Mucosa of stomach (tissue), 1 donor: ENCODE results near the gene AQP1.

Source experiments
- H3K27me3 ChIP-seq: one replicate; pipeline ENCODE4 v1.7.0; 2013; ENCODE audit warnings: mild to moderate bottlenecking, low read length; ENCODE audit not compliant: control insufficient read depth, insufficient read depth
- H3K36me3 ChIP-seq: one replicate; pipeline ENCODE4 v1.7.0; 2013; ENCODE audit warnings: low read length; ENCODE audit not compliant: control insufficient read depth, insufficient read depth
- H3K4me1 ChIP-seq: one replicate; pipeline ENCODE4 v1.7.0; 2013; ENCODE audit warnings: mild to moderate bottlenecking, low read length; ENCODE audit not compliant: control insufficient read depth, insufficient read depth
- H3K4me3 ChIP-seq: one replicate; pipeline ENCODE4 v1.7.0; 2013; ENCODE audit warnings: low read length
- H3K9ac ChIP-seq: one replicate; pipeline ENCODE4 v1.7.0; 2013; ENCODE audit warnings: mild to moderate bottlenecking, low read length, moderate library complexity
- H3K9me3 ChIP-seq: one replicate; pipeline ENCODE4 v1.7.0; 2013; ENCODE audit warnings: mild to moderate bottlenecking, low read length, moderate library complexity; ENCODE audit not compliant: control insufficient read depth
- donor health status: Pancreatic carcinoma.

Gene AQP1

GRCh38 chr7:30965883-30966282 is 54.2 kb downstream of the AQP1 start:
- Histone ChIP-seq H3K9me3 (no peaks in the 10 kb centered on the region), H3K9ac (no peak overlapping the region), H3K4me1 (no peaks in the 10 kb centered on the region), H3K4me3 (no peak overlapping the region), H3K36me3 (no peaks in the 10 kb centered on the region), H3K27me3 (no peaks in the 10 kb centered on the region)

- H3K4me3 ChIP-seq: no peak overlapping the region
- H3K9me3 ChIP-seq: no peaks in the 10 kb centered on the region
- H3K9ac ChIP-seq: no peak overlapping the region
- no peaks in the 10 kb centered on the region for H3K27me3 ChIP-seq
- H3K36me3 ChIP-seq: no peaks in the 10 kb centered on the region
- H3K4me1 ChIP-seq: no peaks in the 10 kb centered on the region
Measured at GRCh38 chr7:30968294-30968693, 56.6 kb downstream of the AQP1 start.

GRCh38 chr7:30968747-30969603 is 57.3 kb downstream of the AQP1 start:
- no peaks in the 10 kb centered on the region for H3K36me3 ChIP-seq
- no peak overlapping the region for H3K9ac ChIP-seq
- H3K4me1 ChIP-seq: no peaks in the 10 kb centered on the region
- H3K27me3 ChIP-seq: no peaks in the 10 kb centered on the region
- H3K9me3 ChIP-seq: no peaks in the 10 kb centered on the region
- H3K4me3 ChIP-seq: no peak overlapping the region

DNA sequence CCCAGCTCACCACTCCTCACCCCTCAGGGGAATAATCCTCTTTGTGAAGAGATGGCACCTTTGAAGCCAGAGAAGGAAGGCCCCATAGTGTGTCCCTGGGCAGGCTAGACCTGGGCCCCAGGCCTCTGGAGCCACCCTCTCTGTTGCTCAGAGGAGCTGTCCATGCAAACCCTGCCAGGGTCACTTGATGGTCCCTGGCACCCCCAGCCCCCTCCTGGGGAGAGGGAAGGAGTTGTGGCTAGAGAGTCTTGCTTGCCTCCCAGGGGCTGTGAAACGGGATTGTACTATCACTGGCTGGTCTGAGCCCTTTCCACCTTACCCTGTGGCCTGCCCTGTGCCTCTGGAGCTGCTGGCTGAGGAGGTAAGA is 57.9 kb downstream of the AQP1 start:
- Histone ChIP-seq H3K9me3 (no peaks in the 10 kb centered on the region), H3K9ac (no peak overlapping the region), H3K36me3 (no peaks in the 10 kb centered on the region), H3K4me1 (no peaks in the 10 kb centered on the region), H3K4me3 (no peak overlapping the region), H3K27me3 (no peaks in the 10 kb centered on the region)

DNA sequence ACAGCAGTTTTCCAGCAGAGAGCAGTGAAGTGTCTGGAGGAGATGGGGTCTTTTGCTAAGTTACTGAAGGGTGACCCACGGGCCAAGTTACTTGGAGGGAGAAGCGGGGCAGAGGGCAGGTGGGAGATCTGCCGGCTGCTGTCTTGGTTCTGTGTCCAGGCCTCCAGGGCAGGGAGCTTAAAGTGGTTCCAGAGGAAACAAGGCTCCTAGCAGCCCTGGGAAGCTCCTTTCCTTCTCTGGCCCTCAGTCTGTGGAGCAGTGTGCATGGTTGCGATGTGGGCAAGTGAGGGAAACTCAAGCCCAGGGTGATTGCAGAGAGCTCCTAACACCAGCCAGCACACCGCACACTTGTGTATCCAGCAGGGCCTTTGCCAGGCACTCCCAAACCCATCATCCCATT is 58.4 kb downstream of the AQP1 start:
- H3K36me3 ChIP-seq: no peaks in the 10 kb centered on the region
- no peaks in the 10 kb centered on the region for H3K4me1 ChIP-seq
- no peaks in the 10 kb centered on the region for H3K9me3 ChIP-seq
- no peaks in the 10 kb centered on the region for H3K27me3 ChIP-seq
- H3K9ac ChIP-seq: no peak overlapping the region
- no peak overlapping the region for H3K4me3 ChIP-seq

DNA sequence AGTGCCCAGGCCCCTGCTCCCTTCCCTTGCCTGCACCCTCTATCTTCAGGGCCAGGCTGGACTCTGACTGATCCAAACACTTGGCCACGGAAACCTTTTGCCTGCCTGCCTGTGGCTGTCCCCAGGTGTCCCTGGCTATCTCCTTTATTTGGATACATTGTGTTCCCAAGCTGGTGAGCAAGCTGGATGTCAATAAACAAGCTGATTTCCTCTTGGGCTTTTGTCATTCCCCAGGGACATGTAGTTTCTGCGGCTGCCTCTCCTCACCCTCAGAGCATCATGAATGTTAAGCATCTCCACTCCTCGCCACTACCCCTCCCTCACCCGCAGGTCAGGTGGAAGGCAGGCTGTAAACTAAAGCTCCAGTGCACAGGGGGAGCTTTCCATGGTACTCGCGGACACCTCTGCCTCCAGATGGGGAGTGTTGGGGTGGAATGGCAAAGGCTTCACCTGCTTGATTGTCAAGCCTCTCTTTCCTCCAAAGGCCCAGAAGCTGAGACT is 59.0 kb downstream of the AQP1 start:
- Histone ChIP-seq H3K4me3 (no peak overlapping the region), H3K4me1 (no peaks in the 10 kb centered on the region)

DNA sequence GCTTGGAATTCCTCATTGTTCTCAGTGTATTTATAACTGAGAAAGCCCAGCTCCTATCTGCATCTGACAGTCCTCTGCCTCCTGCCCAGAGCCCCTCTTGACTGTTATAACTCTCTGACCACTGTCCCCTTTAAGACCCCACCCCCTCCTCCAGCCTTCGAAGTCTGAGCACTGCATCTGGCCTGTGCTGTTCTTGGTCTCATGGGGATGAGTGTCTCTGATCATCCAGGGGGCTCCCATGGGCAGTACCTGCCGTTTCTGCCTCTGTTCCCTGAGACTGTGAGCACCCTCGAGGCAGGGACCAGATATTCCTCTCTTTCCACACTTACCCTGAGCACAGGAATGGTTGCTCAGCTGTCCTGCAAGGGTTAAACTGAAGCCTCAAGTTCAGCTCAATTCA is 59.8 kb downstream of the AQP1 start:
- H3K4me1 ChIP-seq: no peaks in the 10 kb centered on the region
- H3K36me3 ChIP-seq: no peaks in the 10 kb centered on the region
- no peaks in the 10 kb centered on the region for H3K9me3 ChIP-seq
- no peaks in the 10 kb centered on the region for H3K27me3 ChIP-seq
- no peak overlapping the region for H3K4me3 ChIP-seq
- no peak overlapping the region for H3K9ac ChIP-seq

More for the DNA sequence above, 59.0 kb downstream of the AQP1 start:
- no peaks in the 10 kb centered on the region for H3K36me3 ChIP-seq
- H3K27me3 ChIP-seq: no peaks in the 10 kb centered on the region
- H3K9me3 ChIP-seq: no peaks in the 10 kb centered on the region
- H3K9ac ChIP-seq: no peak overlapping the region

DNA sequence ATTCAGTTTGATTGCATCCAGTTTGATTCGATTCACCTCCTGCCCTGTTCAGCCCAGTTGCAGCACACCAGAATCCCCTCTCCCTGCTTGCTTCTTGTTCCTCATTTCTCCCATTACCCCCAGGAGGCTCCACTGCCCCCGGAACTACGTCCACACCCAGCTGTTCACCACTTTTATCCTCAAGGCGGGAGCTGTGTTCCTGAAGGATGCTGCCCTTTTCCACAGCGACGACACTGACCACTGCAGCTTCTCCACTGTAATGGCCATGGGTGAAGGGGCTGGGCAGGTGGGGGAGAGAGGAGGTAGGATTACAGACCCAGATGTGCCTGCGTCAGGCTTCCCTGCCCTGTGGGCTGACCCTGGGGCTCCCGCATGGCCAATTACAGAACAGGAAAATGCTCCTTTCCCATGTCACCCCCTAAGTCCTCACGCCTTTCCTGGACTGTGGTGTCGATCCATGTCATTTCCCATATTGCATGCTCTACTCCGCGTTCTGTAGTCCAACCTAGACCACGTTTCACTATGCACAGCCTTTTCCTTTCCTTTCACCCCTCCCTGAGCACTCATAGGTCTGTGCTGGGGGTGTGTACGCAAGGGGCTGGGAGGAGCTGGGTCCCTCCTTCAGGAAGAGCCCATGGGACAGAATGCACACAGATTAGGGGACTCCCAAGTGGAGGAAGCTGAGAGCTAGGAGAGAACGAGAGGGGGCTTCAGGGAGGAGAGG is 60.3 kb downstream of the AQP1 start:
- no peak overlapping the region for H3K4me3 ChIP-seq
- H3K9me3 ChIP-seq: no peaks in the 10 kb centered on the region
- H3K36me3 ChIP-seq: no peaks in the 10 kb centered on the region
- H3K27me3 ChIP-seq: no peaks in the 10 kb centered on the region
- H3K4me1 ChIP-seq: no peaks in the 10 kb centered on the region
- no peak overlapping the region for H3K9ac ChIP-seq

DNA sequence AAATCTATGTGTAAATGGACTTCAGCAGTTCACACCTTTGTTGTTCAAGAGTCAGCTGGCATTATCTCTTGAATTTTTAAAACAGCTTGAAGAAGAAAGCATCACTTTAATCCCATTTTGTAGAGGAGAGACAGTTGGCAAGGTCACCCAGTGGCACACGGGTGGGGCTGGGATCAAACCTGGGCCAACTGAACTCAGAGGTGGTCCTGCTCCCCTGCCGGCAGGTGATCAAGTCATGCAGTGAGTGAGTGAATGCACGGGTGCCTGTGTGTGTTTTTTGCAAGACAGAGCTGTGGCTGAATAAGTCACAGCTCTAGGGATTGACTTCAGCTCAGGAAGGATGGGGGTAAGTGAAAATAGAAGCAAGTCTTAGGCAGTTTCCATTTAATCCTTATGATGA is 61.6 kb downstream of the AQP1 start:
- Histone ChIP-seq H3K4me3 (no peak overlapping the region), H3K9me3 (no peaks in the 10 kb centered on the region), H3K4me1 (no peaks in the 10 kb centered on the region), H3K36me3 (no peaks in the 10 kb centered on the region), H3K9ac (no peak overlapping the region), H3K27me3 (no peaks in the 10 kb centered on the region)

GRCh38 chr7:30973791-30974604 is 62.3 kb downstream of the AQP1 start:
- no peaks in the 10 kb centered on the region for H3K27me3 ChIP-seq
- H3K9ac ChIP-seq: no peak overlapping the region
- no peak overlapping the region for H3K4me3 ChIP-seq
- no peaks in the 10 kb centered on the region for H3K36me3 ChIP-seq
- no peaks in the 10 kb centered on the region for H3K4me1 ChIP-seq
- H3K9me3 ChIP-seq: no peaks in the 10 kb centered on the region

DNA sequence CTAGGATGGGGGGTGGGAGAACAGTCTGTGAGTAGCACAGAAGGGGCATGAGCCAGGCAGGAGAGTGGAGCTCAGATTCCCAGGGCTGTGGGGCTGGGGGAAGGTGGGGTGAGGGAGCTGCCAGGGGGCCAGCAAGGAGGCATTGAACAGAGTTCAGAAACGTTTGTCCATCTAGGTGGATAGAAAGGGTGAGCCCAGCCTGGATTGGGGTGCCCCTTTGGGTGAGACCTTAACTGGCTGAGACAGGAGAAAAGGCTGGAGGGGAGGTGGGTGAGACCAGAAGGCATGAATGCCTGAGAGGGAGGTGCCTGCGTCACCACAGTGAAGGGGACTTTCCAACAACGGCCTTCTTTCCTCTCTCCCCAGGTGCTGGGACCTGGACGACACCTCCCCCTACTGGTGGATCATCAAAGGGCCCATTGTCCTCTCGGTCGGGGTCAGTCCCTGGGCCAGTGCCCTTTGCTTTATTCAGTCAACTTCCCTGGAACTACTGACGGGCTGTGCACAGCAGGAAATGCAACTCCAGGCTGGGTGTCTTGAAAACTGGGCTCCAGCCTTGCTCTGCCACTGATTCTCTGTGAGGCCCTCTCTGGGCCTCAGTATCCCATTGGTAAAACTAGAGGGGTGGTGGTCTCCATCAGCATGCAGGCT is 63.1 kb downstream of the AQP1 start:
- Histone ChIP-seq H3K36me3 (no peaks in the 10 kb centered on the region), H3K4me1 (no peaks in the 10 kb centered on the region), H3K9me3 (no peaks in the 10 kb centered on the region), H3K9ac (no peak overlapping the region), H3K27me3 (no peaks in the 10 kb centered on the region), H3K4me3 (no peak overlapping the region)
